ENCODE results near the gene TSC22D4. TPM values are rescaled to one million over a fixed set of nuclear protein-coding genes. Genes with fewer than 3 reads are reported as not detected.

Gene TSC22D4
- total and polyA plus RNA-seq, 9 of the 15 experiments (the other 6 are each of a cell fraction or from before 2014, with no cell fraction given): 0.37 to 107 (median 28.7) TPM

- TF ChIP-seq, protein P1, sequence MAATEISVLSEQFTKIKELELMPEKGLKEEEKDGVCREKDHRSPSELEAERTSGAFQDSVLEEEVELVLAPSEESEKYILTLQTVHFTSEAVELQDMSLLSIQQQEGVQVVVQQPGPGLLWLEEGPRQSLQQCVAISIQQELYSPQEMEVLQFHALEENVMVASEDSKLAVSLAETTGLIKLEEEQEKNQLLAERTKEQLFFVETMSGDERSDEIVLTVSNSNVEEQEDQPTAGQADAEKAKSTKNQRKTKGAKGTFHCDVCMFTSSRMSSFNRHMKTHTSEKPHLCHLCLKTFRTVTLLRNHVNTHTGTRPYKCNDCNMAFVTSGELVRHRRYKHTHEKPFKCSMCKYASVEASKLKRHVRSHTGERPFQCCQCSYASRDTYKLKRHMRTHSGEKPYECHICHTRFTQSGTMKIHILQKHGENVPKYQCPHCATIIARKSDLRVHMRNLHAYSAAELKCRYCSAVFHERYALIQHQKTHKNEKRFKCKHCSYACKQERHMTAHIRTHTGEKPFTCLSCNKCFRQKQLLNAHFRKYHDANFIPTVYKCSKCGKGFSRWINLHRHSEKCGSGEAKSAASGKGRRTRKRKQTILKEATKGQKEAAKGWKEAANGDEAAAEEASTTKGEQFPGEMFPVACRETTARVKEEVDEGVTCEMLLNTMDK (IDR thresholded peaks at IDR 0.05; ENCODE audit: borderline replicate concordance, insufficient read depth, low read depth, low read length, poor library complexity, severe bottlenecking): peak; percentile 42
- TF ChIP-seq ARNT (IDR thresholded peaks at IDR 0.05): peak; percentile 48 to 87
- 0 out of 2 replicates have a peak, but pooled peaks have one; percentile 29 for TF ChIP-seq MIER1 (IDR thresholded peaks at IDR 0.05; ENCODE audit: low read depth)
- TF ChIP-seq CBFB (CRISPR knock-in tag; IDR thresholded peaks at IDR 0.05): peak; percentile 96
- 0 out of 2 replicates have a peak, but pooled peaks have one; percentile 34 for TF ChIP-seq TEAD2 (tag; IDR thresholded peaks at IDR 0.05)
- TF ChIP-seq ZNF212 (CRISPR knock-in tag; IDR thresholded peaks at IDR 0.05): peak; percentile 78
- TF ChIP-seq KDM2B (CRISPR knock-in tag; IDR thresholded peaks at IDR 0.05): peak; percentile 72
- TF ChIP-seq, protein P2, sequence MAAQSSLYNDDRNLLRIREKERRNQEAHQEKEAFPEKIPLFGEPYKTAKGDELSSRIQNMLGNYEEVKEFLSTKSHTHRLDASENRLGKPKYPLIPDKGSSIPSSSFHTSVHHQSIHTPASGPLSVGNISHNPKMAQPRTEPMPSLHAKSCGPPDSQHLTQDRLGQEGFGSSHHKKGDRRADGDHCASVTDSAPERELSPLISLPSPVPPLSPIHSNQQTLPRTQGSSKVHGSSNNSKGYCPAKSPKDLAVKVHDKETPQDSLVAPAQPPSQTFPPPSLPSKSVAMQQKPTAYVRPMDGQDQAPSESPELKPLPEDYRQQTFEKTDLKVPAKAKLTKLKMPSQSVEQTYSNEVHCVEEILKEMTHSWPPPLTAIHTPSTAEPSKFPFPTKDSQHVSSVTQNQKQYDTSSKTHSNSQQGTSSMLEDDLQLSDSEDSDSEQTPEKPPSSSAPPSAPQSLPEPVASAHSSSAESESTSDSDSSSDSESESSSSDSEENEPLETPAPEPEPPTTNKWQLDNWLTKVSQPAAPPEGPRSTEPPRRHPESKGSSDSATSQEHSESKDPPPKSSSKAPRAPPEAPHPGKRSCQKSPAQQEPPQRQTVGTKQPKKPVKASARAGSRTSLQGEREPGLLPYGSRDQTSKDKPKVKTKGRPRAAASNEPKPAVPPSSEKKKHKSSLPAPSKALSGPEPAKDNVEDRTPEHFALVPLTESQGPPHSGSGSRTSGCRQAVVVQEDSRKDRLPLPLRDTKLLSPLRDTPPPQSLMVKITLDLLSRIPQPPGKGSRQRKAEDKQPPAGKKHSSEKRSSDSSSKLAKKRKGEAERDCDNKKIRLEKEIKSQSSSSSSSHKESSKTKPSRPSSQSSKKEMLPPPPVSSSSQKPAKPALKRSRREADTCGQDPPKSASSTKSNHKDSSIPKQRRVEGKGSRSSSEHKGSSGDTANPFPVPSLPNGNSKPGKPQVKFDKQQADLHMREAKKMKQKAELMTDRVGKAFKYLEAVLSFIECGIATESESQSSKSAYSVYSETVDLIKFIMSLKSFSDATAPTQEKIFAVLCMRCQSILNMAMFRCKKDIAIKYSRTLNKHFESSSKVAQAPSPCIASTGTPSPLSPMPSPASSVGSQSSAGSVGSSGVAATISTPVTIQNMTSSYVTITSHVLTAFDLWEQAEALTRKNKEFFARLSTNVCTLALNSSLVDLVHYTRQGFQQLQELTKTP (IDR thresholded peaks at IDR 0.05; ENCODE audit: low read depth in 1 of 2, partially characterized antibody in 2 of 2): peak; percentile 90 to 91
- peak; percentile 48 for TF ChIP-seq TCF3 (CRISPR knock-in tag; IDR thresholded peaks at IDR 0.05)
- TF ChIP-seq, protein P3, sequence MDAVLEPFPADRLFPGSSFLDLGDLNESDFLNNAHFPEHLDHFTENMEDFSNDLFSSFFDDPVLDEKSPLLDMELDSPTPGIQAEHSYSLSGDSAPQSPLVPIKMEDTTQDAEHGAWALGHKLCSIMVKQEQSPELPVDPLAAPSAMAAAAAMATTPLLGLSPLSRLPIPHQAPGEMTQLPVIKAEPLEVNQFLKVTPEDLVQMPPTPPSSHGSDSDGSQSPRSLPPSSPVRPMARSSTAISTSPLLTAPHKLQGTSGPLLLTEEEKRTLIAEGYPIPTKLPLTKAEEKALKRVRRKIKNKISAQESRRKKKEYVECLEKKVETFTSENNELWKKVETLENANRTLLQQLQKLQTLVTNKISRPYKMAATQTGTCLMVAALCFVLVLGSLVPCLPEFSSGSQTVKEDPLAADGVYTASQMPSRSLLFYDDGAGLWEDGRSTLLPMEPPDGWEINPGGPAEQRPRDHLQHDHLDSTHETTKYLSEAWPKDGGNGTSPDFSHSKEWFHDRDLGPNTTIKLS (IDR thresholded peaks at IDR 0.05; ENCODE audit: borderline replicate concordance, low read depth): peak; percentile 91
- no peak for TF ChIP-seq TAF15 (IDR thresholded peaks at IDR 0.05; ENCODE audit: low read depth, low read length)
- TF ChIP-seq PYGO2 (tag; IDR thresholded peaks at IDR 0.05): no peak
- TF ChIP-seq SIX5 (IDR thresholded peaks at IDR 0.05; ENCODE audit: borderline replicate concordance in 1 of 2, insufficient read depth in 1 of 2, low read depth in 1 of 2, low read length in 2 of 2): peak; percentile 67 to 80
- peak; percentile 29; the same call in 1 of the 2 replicates for TF ChIP-seq MXI1 (IDR thresholded peaks at IDR 0.05; ENCODE audit: low read depth, low read length)
- TF ChIP-seq MYC (IDR thresholded peaks at IDR 0.05; ENCODE audit: low read depth, low read length): peak; percentile 88
- peak; percentile 92 for TF ChIP-seq MYC (CRISPR knock-in tag; IDR thresholded peaks at IDR 0.05; ENCODE audit: borderline replicate concordance, low read depth)
- TF ChIP-seq SP2 (IDR thresholded peaks at IDR 0.05; ENCODE audit: extremely low read depth, low read depth, low read length, poor library complexity, severe bottlenecking): no peak
Observed at GRCh38 chr7:100428199-100428966, 50.6 kb downstream of the TSC22D4 start, which contains the start of gene ZCWPW1 (continued).

All from K562 (cell line).